Body of pancreas (tissue), 4 donors: ENCODE data around the gene IQCN. TPM values are rescaled to one million over a fixed set of nuclear protein-coding genes. Genes with fewer than 3 reads are reported as not detected.
A peak's percentile ranks its signal among the peaks of the same experiment; 100 is the strongest.

Source experiments
- microRNA-seq, 2 donors: library from miRNA; unstranded; fragments of <30 nt; microRNA quantifications; one replicate each; pipeline ENCODE4, GENCODE V29; 2016; ENCODE audit warnings: borderline number of aligned reads in 2 of 2, borderline replicate concordance in 2 of 2
- small RNA-seq: library from RNA; depleted of rRNA; stranded (forward); fragments of <200 nt; gene quantifications from one replicate; pipeline ENCODE3, GENCODE V24; 2016
- total RNA-seq, 2 donors: library from RNA; depleted of rRNA; stranded (reverse); fragments of >200 nt; gene quantifications; one replicate each; pipeline ENCODE4 v1.1.0, GENCODE V29; 2016

IQCN gene
- total RNA-seq, 2 donors from 2014 or later = 5.6 to 7.0 TPM

Small RNA genes lying within 50 kb of the gene (microRNA-seq; reads per million reads assigned to microRNA genes)
- gene MIR3188 = 1.9 to 4.0 reads per million in 2 donors

Small RNA genes lying within 50 kb of the gene (small RNA-seq; reads per million reads assigned to genes)
- gene MIR3188 = 1.1 reads per million, percentile 45 among the genes with 10 or more reads in this experiment
- not detected for gene RPL39P38

Other genes starting within 250 kb of the IQCN start
- gene IL12RB1, start 187.5 kb downstream of the IQCN start, total RNA-seq = 1 to 10 TPM in 1 of 2 donors, not detected in 1; 1.0 TPM
- 10 to 100 TPM; 17.6 to 35.3 TPM for gene MAST3, start 176.7 kb downstream of the IQCN start, total RNA-seq
- 10 to 100 TPM; 18.9 to 21.8 TPM for gene PIK3R2, start 121.3 kb downstream of the IQCN start, total RNA-seq
- gene IFI30, start 100.6 kb downstream of the IQCN start, total RNA-seq = 10 to 100 TPM; 30.3 to 32.9 TPM
- gene MPV17L2, start 81.2 kb downstream of the IQCN start, total RNA-seq = 1 to 10 TPM; 3.4 to 5.6 TPM
- gene RAB3A, start 70.4 kb downstream of the IQCN start, total RNA-seq = 1 to 10 TPM in 1 of 2 donors, under 1 TPM in 1; 0.52 to 8.2 TPM
- under 1 TPM; under 0.01 to 0.26 TPM for gene PDE4C, start 48.0 kb downstream of the IQCN start, total RNA-seq
- gene JUND, start 7.2 kb upstream of the IQCN start, total RNA-seq = 100 to 1,000 TPM; 250 to 607 TPM
- 10 to 100 TPM; 45.7 to 94.6 TPM for gene LSM4, start 48.6 kb upstream of the IQCN start, total RNA-seq
- gene PGPEP1, start 66.1 kb upstream of the IQCN start, total RNA-seq = 10 to 100 TPM; 22.1 to 37.6 TPM
- gene GDF15, start 111.7 kb upstream of the IQCN start, total RNA-seq = 10 to 100 TPM; 40.5 to 86.1 TPM
- gene LRRC25, start 123.2 kb upstream of the IQCN start, total RNA-seq = 1 to 10 TPM in 1 of 2 donors, not detected in 1; 4.4 TPM
- gene SSBP4, start 144.9 kb upstream of the IQCN start, total RNA-seq = 10 to 100 TPM; 50.1 to 63.9 TPM
- 10 to 100 TPM; 52.7 to 72.8 TPM for gene ISYNA1, start 163.7 kb upstream of the IQCN start, total RNA-seq
- gene ELL, start 247.6 kb upstream of the IQCN start, total RNA-seq = 10 to 100 TPM; 12.5 to 14.2 TPM